Activated T-cell treated with anti-CD3 and anti-CD28 coated beads for 1 hour (primary cell): Measurements from ENCODE around the gene LRRC47.

Experiments used
- DNase-seq: peaks from one replicate; pipeline ENCODE4 v3.0.0-alpha.2; 2020; ENCODE audit warnings: low read depth

The LRRC47 gene

DNA sequence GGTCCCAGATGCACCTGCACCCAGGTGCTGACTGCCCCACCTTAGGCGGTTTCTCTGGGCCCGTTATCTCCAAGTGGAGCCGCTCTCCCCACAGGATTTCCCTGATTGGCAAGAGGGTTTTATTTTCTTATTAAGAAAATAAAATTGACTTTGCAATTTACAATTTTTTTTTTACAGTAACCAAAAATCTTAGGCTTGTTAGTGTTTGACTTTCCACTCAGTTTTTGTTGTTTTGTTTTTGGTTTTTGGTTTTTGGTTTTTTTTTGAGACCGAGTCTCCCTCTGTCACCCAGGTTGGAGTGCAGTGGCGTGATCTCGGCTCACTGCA is 48.8 kb downstream of the LRRC47 start:
- DNase-seq, result no peak

GRCh38 chr1:3746830-3747521 is 49.3 kb downstream of the LRRC47 start:
- DNase-seq, result peak; percentile 80

DNA sequence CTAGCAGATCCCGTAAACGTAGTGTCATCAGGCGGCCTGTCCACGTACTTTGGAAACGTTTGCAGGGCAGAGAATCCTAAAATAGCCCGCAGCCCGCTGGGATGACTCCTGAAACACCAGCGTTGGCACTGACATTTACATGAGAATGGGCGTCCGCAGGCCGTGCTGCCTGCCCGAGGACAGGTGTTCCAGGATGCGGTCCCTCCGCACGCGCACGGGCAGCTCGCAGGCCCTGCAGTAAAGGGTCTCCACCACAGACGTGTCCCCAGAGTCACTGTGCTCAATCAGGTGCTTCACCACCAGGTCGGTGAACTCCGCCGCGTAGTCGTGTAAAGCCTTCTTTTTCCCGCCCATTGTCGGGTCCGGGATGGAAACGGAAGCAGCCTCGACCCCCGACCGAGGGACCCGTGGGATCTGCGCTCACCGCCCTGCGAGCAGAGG is 49.9 kb downstream of the LRRC47 start:
- DNase-seq, result no peak

DNA sequence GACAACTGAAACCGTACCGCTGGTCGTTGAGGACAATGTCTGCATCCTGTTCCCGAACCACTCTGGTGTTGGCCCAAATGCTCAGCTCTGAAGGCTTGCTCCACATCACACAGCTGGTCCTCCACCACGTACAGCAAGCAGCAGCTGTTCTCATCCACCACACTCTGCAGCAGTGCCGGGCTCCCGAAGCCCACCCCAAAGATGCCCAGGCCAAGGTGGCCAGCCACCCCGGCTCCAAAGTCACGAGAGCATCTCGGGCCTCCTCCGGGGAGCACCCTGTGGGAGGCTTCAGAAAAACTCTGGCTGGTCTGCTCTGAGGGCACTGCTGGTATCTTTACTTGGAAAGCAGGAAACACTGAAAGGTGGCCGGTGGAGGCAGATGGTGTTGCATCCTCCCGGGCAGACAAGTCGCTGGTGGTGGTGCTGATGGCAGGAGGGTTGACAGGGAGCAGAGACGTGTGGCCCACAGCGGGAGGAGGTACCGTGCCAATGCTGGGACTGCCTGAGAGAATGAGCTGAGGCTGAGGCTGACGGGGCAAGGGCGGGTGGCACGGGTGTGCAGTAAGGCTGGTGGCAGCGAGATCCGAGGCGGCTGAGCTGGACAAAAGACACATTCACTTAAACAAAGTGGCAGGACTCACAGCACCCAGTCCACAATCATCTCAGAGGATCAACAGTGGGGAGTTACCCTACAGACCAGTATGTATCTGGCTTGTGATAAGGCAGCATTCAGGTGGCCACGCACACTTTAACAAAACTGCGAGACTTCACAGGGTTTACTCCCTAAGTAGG is 50.5 kb downstream of the LRRC47 start:
- no peak for DNase-seq

DNA sequence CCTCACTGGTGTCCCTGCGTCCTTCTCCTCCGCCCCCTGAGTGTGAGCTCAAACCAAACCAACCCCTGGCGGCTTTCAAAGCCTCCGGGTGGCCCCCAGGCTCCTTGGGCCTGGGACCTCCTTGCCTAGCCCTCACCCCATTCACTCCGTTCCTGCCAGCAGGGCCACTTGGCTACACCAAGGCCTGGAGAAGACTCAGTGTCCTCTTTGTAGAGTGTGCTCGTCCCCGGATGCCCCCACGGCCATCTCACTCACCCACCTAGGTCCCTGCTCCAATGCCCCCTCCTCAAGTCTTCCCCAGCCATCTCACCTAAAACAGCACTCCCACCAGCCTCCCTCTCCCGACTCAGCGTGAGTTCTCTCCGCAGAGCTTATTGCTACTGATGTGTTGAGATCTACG is 51.2 kb downstream of the LRRC47 start:
- no peak for DNase-seq

GRCh38 chr1:3744646-3745045 is 51.7 kb downstream of the LRRC47 start:
- no peak for DNase-seq

- DNase-seq, result no peak
Measured at GRCh38 chr1:3743826-3744225, 52.5 kb downstream of the LRRC47 start.

GRCh38 chr1:3743421-3743820 is 52.9 kb downstream of the LRRC47 start:
- no peak for DNase-seq

DNA sequence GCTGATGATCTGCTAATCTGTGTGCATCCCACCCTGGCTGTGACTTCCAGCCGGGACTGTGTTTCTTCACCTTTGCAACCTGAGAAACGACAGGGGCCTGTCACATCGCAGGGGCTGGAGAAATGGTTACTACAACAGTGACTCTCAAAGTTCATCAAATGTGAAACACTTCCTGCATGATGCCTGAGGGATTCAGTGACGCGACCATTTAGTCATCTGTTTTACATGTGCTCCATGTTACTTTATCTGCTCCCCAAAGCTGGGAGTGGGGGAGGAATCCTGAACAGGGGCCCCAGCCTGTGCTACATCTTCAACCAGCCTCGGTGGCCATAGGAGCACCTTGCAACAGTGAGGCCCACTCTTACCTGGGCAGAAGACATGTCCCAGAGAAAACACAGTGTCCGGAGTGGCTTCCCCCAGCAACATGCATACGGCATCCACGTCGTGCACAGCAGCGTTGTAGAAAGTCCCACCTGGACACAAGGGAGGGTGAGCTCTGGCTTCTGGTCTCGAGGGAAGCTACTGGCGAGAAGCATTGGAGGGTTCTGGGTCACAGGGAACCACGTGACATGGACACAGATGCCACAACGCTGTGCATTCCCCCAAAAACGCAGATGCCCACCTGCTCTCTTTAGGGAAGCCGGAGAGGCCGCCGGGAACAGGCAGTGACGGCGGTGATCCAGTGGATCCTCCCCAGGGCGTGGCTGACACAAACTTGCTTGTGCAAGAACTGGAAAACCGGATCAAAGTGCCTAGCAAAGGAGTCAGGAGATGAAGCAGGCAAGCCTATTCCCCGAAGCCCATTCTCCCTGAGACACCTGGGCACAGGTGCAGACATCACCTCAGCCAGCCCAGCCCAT is 53.6 kb downstream of the LRRC47 start:
- DNase-seq, result no peak

- DNase-seq, result no peak
Measured at GRCh38 chr1:3741566-3742438, 54.5 kb downstream of the LRRC47 start.

GRCh38 chr1:3740752-3741151 is 55.5 kb downstream of the LRRC47 start:
- DNase-seq, result no peak

DNA sequence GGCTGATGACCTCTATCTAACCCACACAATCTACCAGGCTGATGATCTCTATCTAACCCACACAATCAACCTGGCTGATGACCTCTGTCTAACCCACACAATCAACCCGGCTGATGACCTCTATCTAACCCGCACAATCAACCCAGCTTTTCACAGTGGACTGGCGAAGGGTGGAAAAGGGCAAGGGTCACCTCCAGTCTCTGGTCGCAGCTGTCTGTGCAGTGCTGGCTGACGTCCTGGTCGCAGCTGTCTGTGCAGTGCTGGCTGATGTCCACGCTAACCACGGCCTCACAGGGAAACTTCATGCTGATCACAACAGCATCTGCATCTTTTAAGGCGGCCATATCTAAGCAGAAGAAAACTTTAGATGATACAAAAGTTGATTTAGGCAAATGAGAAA is 56.3 kb downstream of the LRRC47 start:
- no peak for DNase-seq

DNA sequence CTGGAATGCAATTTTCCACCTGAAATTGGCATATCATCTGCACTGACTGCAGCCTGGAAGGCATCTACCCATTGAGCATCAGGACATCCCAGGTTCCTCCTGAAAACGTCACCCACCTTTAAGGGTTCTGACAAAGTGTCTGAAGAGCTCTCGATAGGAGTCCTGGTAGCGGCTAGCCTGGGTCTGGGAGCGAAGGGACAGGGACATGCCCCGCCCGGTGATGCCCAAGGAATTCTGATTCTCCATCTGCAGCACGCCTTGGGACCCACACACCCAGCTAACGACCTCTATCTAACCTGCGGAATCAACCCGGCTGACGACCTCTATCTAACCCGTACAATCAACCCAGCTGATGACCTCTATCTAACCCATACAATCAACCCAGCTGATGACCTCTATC is 57.4 kb downstream of the LRRC47 start:
- no peak for DNase-seq

GRCh38 chr1:3736708-3737107 is 59.6 kb downstream of the LRRC47 start:
- DNase-seq, result no peak

GRCh38 chr1:3736131-3736561 is 60.2 kb downstream of the LRRC47 start:
- no peak for DNase-seq

DNA sequence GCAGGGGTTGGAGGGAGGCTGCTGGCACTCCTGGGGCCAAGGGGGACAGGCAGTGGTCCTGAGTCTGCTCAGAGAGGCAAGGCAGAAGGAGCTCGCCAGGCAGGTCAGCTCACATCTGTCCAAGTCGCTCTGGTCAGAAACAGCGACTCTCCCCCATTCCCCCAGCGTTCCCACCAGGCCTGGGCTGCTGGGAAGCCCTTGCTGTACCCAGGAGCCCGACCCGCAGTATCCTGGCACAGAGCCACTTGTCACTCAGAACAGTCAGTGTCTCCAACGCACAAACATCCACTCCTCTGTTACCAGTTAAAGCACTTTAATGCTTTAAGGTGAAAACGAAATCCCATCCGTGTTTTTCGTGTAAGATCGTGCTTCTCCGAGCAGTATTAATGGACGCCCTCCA is 60.6 kb downstream of the LRRC47 start:
- no peak for DNase-seq

DNA sequence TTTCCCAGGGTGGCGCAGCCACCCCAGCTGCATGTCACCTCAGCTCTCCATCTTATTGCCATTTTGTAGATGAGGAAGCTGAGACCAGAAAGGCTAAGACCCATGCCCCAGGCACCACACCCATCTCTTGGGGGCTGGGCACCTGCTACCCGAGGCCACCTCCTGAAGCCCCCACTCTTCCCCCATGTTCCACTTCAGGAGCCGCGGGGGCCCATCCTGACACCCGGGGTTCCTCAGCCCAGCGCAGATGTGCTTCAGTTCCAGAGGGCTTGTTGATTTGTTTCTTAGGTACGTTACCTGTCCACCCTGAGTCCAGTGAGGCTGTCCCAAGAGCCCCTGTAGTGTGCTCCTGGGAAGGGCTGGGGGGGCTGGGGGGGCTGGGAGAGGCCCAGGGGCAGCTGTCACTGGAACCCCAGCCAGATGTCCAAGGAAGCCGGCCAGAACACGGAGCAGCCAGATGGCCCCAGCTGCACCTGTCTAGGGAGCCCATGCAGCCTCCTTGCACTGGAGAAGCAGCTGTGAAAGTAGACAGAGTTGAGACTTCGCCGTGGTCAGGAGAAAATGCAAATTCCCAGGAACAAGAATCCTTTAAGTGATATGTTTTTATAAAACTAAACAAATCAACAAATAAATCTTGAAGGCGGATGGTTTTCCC is 61.1 kb downstream of the LRRC47 start:
- DNase-seq, result no peak

GRCh38 chr1:3734602-3735001 is 61.7 kb downstream of the LRRC47 start:
- DNase-seq, result no peak

DNA sequence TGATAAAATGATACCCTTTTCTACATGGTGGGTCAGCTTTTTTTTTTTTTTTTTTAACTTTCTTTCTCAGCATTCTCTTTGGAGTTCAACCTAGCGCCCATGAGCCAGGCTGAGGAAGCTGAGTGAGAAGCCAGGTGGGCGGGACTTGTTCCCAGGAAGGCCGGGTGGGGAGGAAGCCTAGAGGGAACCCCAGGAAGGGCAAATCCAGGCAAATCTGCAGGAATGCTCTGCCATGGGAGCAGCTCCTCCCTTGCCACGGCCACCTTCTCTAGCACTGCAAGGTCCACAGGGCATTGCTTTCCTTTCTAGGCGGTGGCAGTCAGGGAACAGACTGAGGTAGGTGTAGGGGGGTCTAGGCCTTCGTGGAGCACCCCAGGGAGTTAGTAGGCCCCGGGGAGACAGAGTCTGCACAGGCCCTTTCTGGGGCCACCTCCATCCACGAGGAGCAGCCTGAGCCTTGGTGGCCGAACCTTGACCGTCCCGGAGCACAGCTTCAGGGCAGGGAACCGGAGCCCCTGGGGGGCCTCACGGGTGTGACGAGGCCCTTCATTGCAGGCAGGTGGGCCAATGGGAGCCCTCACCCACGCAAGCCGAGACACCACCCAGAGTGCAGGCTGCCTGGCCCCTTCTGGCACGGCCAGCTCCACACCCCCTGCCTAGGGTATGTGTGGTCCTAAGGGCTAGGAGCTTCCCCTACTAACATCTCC is 62.3 kb downstream of the LRRC47 start:
- DNase-seq, result no peak

DNA sequence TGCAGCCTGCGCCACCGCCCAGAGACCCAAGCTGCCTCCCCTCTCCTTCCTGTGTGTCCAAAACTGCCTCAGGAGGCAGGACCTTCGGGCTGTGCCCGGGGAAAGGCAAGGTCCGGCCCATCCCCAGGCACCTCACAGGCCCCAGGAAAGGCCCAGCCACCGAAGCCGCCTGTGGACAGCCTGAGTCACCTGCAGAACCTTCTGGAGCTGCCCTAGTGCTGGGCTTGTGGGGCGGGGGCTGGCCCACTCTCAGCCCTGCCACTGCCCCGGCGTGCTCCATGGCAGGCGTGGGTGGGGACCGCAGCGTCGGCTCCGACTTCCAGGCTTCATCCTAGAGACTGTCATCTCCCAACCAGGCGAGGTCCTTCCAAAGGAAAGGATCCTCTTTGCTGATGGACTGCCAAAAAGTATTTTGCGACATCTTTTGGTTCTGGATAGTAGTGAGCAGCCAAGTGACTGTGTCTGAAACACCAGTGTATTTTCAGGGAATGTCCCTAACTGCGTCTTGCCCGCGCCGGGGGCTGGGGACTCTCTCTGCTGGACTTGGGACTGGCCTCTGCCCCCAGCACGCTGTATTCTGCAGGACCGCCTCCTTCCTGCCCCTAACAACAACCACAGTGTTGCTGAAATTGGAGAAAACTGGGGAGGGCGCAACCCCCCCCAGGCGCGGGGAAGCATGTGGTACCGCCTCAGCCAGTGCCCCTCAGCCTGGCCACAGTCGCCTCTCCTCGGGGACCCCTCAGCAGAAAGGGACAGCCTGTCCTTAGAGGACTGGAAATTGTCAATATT is 63.0 kb downstream of the LRRC47 start:
- DNase-seq, result no peak
